GM19043 (cell line): ENCODE data around the gene KIAA1217.
"Not testable (repeated sequence)": the region's sequence is repeated elsewhere in the genome, so short reads cannot be mapped to it uniquely, and the experiment has no call there.

Experiments
- ATAC-seq: cut with Tn5 transposase; IDR thresholded peaks from one replicate; pipeline ENCODE4 v1.9.1; 2021; ENCODE audit warnings: low read depth; ENCODE audit not compliant: unreplicated experiment

Gene KIAA1217

DNA sequence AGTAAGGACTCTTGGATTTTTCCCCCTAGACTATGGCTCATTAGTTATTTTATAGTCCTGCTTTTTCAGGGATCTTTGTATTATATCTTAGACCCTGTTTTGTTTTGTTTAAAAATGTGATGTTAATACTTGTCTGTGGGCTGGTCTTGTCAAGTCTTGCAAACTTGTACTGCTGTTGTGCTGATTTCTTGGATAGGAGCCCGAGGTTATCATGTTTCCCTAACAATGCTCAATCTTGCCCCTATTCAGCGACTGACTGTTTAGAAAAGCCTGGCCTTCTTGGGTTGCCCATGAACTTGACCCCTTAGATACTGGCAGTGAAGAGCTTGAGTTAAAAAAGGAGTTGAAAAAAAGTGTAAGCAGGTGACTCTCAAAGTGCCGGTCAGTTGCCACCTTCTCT, 115.7 kb downstream of the KIAA1217 start:
- no peak for ATAC-seq

DNA sequence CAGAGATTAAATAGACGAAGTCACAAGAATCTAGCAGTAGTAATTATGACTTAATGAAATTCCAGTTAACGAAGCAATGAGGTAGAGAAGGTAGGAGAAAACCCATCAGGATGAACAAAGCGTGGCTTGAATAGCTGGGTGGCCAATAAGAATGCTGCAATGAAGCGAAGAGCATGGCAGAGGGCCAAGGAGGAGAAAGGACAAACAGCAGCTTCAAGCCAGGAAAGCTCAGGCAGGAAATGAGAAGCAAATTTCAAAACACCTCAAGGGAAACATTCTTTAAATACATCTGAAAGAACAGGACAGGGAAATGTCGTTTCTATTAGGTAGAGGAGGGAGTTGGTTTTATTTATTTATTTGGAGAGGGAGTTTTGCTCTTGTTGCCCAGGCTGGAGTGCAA, 122.5 kb downstream of the KIAA1217 start:
- ATAC-seq: no peak

- no peak for ATAC-seq
Measured at GRCh38 chr10:24333736-24334135, 124.8 kb downstream of the KIAA1217 start.

DNA sequence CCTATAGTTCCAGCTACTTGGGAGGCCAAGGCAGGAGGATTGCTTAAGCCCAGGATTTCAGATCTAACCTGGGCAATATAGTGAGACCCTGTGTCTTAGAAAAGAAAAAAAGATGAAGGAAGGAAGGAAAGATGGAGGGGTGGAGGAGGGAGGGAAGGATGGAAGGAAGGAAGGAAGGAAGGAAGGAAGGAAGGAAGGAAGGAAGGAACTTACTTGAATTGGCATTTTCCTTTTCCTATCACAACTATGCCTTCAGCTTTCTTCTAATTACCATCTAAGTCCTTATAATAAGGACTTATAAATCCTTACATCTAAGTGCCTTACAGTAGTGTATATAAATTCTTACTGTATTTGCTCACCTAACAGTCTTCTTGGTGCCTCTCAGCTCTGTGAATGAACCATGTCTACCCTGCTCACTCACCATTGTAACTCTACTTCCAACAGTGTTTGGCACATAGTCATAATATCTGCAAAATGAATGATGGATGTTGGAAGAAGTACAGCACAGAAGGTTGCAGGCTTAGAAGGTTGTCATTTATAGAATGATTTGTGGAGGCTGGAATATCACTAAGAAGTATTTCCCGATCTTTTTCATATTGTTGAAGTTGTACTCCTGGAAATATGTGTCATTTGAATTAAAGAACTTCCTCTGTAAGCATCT, 125.5 kb downstream of the KIAA1217 start:
- ATAC-seq: no peak

DNA sequence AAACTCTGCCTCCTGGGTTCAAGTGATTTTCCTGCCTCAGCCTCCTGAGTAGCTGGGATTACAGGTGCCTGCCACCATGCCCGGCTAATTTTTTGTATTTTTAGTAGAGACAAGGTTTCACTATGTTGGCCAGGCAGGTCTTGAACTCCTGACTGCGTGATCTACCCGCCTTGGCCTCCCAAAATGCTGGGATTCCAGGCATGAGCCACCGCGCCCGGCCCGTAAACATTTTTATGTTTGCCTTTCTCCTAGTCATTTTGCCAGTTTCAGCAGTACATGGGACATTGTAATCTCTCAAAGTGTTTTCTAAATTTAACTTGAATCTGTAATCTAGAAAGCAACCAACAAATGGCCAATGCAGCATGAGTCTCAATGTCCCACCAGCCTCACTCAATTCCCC, 128.8 kb downstream of the KIAA1217 start:
- ATAC-seq: not testable (repeated sequence)

DNA sequence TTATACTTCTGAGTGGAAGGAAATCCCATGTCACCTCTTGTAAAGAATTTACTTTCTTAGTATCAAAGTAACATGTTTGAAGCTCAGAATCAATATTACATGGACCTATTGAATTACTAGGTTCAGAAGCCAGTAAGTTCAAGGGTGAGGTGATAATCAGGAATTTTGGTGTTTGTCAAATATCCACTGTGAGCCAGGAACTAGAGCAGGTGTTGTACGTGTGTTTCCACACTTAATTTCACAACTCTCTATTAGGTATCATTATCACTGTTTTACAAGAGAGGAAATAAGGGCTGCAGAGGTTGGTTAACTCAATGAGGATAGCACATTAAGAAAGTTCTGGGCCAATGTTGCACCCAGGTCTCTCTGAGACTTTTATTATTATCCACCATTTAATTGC, 130.4 kb downstream of the KIAA1217 start:
- no peak for ATAC-seq

GRCh38 chr10:24340446-24340845, 131.5 kb downstream of the KIAA1217 start:
- no peak for ATAC-seq

- ATAC-seq: no peak
Measured at GRCh38 chr10:24340883-24341282, 131.9 kb downstream of the KIAA1217 start.

DNA sequence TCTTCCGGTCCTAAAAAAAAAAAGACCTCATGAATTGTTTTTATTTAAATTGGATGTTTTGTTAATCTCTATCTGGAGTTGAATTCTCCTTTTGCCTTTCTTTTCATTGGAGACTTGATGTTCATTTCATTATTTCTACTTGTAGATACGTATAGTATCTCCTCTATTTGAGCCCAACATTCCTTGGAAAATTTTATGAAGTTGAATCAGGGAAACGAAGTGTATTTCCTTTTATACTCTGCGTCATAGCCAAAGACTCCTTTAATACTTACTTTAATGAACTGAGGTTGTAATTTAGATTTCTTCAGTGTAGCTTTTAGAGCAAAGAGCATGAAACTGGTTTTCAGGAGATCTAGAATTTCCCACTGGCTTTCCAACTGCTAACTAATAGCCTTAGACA, 132.4 kb downstream of the KIAA1217 start:
- no peak for ATAC-seq

DNA sequence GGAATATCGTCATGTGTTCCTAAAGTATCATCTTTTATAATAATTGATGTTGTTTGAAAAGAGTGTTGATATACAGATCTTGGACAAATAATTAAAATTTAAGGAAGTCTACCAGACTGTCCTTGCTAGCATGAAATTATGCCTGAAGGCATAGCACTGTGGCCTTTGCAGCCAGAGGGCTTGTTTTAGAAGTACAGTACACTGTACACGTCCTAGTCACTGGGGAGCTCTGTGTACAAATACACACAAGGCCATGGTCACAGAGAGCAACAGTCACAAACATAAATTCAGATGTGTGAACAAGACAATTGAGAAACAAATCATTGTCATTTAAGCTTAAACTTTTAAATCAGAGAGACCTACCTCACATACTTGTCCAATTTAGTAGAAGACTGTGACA, 133.0 kb downstream of the KIAA1217 start:
- ATAC-seq: no peak

GRCh38 chr10:24343686-24344085, 134.7 kb downstream of the KIAA1217 start:
- ATAC-seq: no peak

DNA sequence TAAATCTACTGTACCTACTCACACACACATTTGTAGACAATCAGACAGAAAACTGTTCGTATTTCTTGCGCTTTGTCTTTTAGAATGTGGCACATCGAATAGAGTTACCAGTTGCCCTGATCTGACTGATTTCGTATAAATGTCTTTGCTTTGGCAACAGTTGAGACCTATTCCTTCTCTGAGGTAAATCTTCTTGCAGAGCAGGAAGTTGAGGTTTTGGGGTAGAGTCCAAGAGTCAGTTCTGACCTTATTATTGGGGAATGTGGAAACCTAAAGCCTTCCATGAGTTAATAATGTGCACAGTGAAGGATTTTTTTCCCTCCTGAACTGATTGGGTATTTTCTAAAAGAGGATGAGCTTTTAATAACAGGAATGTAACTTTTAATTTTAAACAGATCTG, 135.3 kb downstream of the KIAA1217 start:
- ATAC-seq: no peak

GRCh38 chr10:24344695-24345463, 135.9 kb downstream of the KIAA1217 start:
- ATAC-seq: no peak

DNA sequence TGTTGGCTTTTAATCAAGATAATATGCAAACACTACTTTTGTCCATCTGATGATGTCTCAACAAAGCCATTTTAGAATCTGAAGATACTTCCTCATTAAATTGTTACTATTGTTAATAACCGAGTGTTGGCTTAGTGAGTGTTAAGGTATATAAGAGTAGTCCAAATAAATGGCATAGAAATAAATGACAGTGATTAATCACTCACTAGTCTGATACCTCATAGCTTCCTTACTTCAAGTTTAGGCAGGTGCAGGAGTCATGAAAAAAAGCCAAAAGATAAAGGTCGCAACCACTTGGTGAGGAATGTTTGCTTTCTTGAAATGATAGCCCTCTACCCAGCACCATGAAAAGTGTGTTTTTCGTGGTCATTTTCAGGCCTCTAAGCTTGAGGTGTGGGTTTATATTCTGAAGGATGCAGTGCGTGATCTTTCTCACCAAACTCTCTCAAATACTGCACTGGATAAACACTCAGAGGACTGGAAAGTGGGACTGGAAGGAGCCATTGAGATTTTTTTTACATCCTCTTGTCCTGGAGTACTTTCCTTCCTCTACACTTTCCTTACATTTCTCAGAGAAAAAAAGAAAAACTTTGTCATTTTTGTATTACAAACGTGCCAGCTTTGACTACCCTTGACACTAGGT, 138.1 kb downstream of the KIAA1217 start:
- no peak for ATAC-seq

GRCh38 chr10:24349379-24350001, 140.6 kb downstream of the KIAA1217 start:
- no peak for ATAC-seq

- ATAC-seq: no peak
Measured at GRCh38 chr10:24350070-24350921, 141.4 kb downstream of the KIAA1217 start.

GRCh38 chr10:24350922-24351225, 141.9 kb downstream of the KIAA1217 start:
- ATAC-seq: not testable (repeated sequence)

- no peak for ATAC-seq
Measured at GRCh38 chr10:24351961-24352360, 143.0 kb downstream of the KIAA1217 start.

- no peak for ATAC-seq
Measured at GRCh38 chr10:24352399-24352798, 143.5 kb downstream of the KIAA1217 start.

DNA sequence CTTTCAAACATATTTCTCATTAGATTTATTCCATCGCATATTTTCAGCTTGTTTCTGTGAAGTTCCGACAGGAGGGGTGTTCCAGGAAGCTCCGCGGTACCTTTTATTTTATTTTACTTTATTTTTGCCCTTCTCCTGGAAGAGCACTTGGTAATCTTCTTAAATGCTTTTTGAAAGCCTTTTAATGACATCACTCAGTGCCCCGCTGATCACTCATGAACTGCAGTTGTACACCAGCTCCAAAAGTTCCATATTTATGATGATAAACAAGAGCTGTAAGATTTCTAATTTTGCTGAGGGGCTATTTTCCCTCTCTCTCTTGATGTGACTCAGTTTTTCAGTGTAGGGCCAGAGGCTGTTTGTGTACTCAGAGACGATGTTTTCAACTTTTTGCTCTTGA, 144.4 kb downstream of the KIAA1217 start:
- no peak for ATAC-seq
